H1 (cell line): Measurements from ENCODE around the gene ZDHHC5. TPM values are rescaled to one million over a fixed set of nuclear protein-coding genes. Genes with fewer than 3 reads are reported as not detected.

Experiments
- CBX8 ChIP-seq: fragments of 300-800, 300-1000 bp; sonication (generic); IDR thresholded peaks from 2 replicates; pipeline ENCODE4 v1.7.1; 2016; ENCODE audit warnings: low read depth, low read length, borderline replicate concordance
- SP2 ChIP-seq: IDR thresholded peaks from 2 replicates; pipeline ENCODE4 v1.6.1; 2012; ENCODE audit warnings: mild to moderate bottlenecking, low read length, inconsistent platforms
- polyA plus RNA-seq, 7 experiments: library from polyadenylated mRNA; depleted of rRNA in 3 of 7; stranded (reverse) in 5 of 7; unstranded in 2 of 7; fragments of >200 nt in 5 of 7; fragments of 200-250 nt in 2 of 7; gene quantifications; 1 replicate in 5 of 7; 2 replicates in 1 of 7; 4 replicates in 1 of 7; pipeline versions ENCODE4 v1.2.1 to v1.2.3, GENCODE V29; 2011 to 2013; ENCODE audit warnings: missing spikeins in 2 of 7, mixed read lengths in 2 of 7
- total RNA-seq: library from RNA; stranded (reverse); fragmentation: NEBNext Ultra II Directional; extraction: Animal tissue kit (Norgen Biotek cat#: 25700); gene quantifications from 2 replicates; pipeline ENCODE4 v1.2.1, GENCODE V29; 2021
- TF ChIP-seq, protein P1 (sequence below): fragments of 300-600 bp; sonication (generic); IDR thresholded peaks from 2 replicates; pipeline ENCODE4 v1.7.1; 2012; ENCODE audit warnings: low read length, moderate library complexity, mild to moderate bottlenecking, inconsistent platforms; ENCODE audit not compliant: insufficient replicate concordance

The ZDHHC5 gene
- total and polyA plus RNA-seq, 2 of the 8 experiments (the other 6 are each of a cell fraction or from before 2014, with no cell fraction given), result 40.0 to 56.3 TPM

DNA sequence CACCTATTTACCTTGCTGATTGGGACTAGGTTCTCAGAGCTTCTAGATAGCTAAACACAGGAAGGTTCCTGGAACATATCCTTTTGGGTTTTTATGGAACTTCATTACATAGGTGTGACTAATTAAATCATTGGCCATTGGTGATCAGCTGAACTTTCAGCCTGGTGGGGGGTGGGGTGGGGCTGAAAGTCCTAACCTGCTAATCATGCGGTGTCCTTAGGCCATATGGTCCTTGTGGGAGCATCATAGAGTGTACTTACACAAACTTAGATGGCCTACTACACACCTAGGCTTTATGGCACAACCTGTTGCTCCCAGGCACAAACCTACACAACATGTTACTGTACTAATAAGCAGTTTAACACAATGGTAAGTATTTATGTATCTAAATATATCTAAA, 64.7 kb downstream of the ZDHHC5 start (continued):
- TF ChIP-seq, protein P1, sequence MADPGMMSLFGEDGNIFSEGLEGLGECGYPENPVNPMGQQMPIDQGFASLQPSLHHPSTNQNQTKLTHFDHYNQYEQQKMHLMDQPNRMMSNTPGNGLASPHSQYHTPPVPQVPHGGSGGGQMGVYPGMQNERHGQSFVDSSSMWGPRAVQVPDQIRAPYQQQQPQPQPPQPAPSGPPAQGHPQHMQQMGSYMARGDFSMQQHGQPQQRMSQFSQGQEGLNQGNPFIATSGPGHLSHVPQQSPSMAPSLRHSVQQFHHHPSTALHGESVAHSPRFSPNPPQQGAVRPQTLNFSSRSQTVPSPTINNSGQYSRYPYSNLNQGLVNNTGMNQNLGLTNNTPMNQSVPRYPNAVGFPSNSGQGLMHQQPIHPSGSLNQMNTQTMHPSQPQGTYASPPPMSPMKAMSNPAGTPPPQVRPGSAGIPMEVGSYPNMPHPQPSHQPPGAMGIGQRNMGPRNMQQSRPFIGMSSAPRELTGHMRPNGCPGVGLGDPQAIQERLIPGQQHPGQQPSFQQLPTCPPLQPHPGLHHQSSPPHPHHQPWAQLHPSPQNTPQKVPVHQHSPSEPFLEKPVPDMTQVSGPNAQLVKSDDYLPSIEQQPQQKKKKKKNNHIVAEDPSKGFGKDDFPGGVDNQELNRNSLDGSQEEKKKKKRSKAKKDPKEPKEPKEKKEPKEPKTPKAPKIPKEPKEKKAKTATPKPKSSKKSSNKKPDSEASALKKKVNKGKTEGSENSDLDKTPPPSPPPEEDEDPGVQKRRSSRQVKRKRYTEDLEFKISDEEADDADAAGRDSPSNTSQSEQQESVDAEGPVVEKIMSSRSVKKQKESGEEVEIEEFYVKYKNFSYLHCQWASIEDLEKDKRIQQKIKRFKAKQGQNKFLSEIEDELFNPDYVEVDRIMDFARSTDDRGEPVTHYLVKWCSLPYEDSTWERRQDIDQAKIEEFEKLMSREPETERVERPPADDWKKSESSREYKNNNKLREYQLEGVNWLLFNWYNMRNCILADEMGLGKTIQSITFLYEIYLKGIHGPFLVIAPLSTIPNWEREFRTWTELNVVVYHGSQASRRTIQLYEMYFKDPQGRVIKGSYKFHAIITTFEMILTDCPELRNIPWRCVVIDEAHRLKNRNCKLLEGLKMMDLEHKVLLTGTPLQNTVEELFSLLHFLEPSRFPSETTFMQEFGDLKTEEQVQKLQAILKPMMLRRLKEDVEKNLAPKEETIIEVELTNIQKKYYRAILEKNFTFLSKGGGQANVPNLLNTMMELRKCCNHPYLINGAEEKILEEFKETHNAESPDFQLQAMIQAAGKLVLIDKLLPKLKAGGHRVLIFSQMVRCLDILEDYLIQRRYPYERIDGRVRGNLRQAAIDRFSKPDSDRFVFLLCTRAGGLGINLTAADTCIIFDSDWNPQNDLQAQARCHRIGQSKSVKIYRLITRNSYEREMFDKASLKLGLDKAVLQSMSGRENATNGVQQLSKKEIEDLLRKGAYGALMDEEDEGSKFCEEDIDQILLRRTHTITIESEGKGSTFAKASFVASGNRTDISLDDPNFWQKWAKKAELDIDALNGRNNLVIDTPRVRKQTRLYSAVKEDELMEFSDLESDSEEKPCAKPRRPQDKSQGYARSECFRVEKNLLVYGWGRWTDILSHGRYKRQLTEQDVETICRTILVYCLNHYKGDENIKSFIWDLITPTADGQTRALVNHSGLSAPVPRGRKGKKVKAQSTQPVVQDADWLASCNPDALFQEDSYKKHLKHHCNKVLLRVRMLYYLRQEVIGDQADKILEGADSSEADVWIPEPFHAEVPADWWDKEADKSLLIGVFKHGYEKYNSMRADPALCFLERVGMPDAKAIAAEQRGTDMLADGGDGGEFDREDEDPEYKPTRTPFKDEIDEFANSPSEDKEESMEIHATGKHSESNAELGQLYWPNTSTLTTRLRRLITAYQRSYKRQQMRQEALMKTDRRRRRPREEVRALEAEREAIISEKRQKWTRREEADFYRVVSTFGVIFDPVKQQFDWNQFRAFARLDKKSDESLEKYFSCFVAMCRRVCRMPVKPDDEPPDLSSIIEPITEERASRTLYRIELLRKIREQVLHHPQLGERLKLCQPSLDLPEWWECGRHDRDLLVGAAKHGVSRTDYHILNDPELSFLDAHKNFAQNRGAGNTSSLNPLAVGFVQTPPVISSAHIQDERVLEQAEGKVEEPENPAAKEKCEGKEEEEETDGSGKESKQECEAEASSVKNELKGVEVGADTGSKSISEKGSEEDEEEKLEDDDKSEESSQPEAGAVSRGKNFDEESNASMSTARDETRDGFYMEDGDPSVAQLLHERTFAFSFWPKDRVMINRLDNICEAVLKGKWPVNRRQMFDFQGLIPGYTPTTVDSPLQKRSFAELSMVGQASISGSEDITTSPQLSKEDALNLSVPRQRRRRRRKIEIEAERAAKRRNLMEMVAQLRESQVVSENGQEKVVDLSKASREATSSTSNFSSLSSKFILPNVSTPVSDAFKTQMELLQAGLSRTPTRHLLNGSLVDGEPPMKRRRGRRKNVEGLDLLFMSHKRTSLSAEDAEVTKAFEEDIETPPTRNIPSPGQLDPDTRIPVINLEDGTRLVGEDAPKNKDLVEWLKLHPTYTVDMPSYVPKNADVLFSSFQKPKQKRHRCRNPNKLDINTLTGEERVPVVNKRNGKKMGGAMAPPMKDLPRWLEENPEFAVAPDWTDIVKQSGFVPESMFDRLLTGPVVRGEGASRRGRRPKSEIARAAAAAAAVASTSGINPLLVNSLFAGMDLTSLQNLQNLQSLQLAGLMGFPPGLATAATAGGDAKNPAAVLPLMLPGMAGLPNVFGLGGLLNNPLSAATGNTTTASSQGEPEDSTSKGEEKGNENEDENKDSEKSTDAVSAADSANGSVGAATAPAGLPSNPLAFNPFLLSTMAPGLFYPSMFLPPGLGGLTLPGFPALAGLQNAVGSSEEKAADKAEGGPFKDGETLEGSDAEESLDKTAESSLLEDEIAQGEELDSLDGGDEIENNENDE, result no peak
- no peak for TF ChIP-seq SP2
- TF ChIP-seq CBX8, result no peak
